Activated CD8-positive, alpha-beta T cell treated with anti-CD3 and anti-CD28 coated beads for 36 hours (primary cell): ENCODE measurements around the gene COG8. TPM values are rescaled to one million over a fixed set of nuclear protein-coding genes. Genes with fewer than 3 reads are reported as not detected.

ENCODE experiments used
- ATAC-seq: fragments of 200-7000 bp; cut with Tn5 transposase; one replicate; pipeline ENCODE4 v1.10.0; 2021; ENCODE audit warnings: mild to moderate bottlenecking, moderate library complexity
- CTCF ChIA-PET: fragments of 350-600 bp; sonication (Branson Sonifier 250); formaldehyde crosslinking; loops from one replicate; lab custom pipeline; 2021; ENCODE audit warnings: antibody characterized with exemption; lab: Charles Lee
- POLR2A ChIA-PET: fragments of 350-600 bp; sonication (Branson Sonifier 250); formaldehyde crosslinking; loops from one replicate; lab custom pipeline; 2021; ENCODE audit warnings: antibody characterized with exemption; lab: Charles Lee
- DNase-seq: peaks from one replicate; pipeline ENCODE4 v3.0.0-alpha.2; 2020
- H3K27ac Mint-ChIP-seq: one replicate; pipeline ENCODE4 v1.8.0; 2021; ENCODE audit warnings: mild to moderate bottlenecking, mixed read lengths
- H3K27me3 Mint-ChIP-seq: one replicate; pipeline ENCODE4 v1.8.0; 2021; ENCODE audit warnings: mixed read lengths
- H3K36me3 Mint-ChIP-seq: one replicate; pipeline ENCODE4 v1.8.0; 2021; ENCODE audit warnings: low read depth, mixed read lengths
- H3K4me1 Mint-ChIP-seq: one replicate; pipeline ENCODE4 v1.8.0; 2021; ENCODE audit warnings: low read depth, mixed read lengths
- H3K4me3 Mint-ChIP-seq: one replicate; pipeline ENCODE4 v1.8.0; 2021; ENCODE audit warnings: mild to moderate bottlenecking, moderate library complexity, mixed read lengths
- H3K9me3 Mint-ChIP-seq: one replicate; pipeline ENCODE4 v1.8.0; 2021; ENCODE audit warnings: mixed read lengths
- intact Hi-C: fragments of 100-400 bp; cut with micrococcal nuclease; formaldehyde crosslinking; loops from one replicate; pipeline ENCODE4 v1.10.0; 2022
- total RNA-seq, 2 experiments: library from RNA; stranded (reverse); gene quantifications; one replicate each; pipeline ENCODE4 v1.2.3, GENCODE V29; 2021
- TF ChIP-seq, protein P1 (sequence below): fragments of 200-600 bp; IDR thresholded peaks from one replicate; pipeline ENCODE4 v1.8.0; 2022; ENCODE audit warnings: antibody characterized with exemption, mild to moderate bottlenecking

Gene COG8
- total RNA-seq, 2 experiments from 2014 or later, result 26.0 to 27.4 TPM

DNA sequence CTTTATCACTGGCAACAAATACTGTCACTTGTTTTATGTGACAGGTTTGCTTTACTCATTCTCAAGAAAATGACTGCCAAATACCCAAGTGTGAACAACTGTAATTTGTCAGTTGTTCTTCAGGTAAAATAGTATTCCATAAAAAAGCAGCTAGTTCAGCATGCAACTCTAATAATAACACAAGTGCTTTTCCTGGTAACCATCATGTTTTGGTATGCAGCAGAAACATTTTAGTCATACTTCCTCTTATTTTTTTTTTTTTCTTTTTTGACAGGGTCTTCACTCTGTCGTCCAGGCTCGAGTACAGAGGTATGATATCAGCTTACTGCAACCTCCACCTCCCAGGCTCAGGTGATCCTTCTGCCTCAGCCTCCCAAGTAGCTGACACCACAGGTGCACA lies 41.9 kb upstream of the COG8 start:
- TF ChIP-seq, protein P1, sequence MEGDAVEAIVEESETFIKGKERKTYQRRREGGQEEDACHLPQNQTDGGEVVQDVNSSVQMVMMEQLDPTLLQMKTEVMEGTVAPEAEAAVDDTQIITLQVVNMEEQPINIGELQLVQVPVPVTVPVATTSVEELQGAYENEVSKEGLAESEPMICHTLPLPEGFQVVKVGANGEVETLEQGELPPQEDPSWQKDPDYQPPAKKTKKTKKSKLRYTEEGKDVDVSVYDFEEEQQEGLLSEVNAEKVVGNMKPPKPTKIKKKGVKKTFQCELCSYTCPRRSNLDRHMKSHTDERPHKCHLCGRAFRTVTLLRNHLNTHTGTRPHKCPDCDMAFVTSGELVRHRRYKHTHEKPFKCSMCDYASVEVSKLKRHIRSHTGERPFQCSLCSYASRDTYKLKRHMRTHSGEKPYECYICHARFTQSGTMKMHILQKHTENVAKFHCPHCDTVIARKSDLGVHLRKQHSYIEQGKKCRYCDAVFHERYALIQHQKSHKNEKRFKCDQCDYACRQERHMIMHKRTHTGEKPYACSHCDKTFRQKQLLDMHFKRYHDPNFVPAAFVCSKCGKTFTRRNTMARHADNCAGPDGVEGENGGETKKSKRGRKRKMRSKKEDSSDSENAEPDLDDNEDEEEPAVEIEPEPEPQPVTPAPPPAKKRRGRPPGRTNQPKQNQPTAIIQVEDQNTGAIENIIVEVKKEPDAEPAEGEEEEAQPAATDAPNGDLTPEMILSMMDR, result no peak
- ChIA-PET POLR2A (interaction anchor here (0.7 to 1.2 kb wide), 4 partner anchors 12 to 183 kb away, joined by 3 to 5 read pairs (median 3); partner anchors contain the start of gene PDF), CTCF (interaction anchor here (1.9 to 2.5 kb wide), 2 partner anchors 15 to 373 kb away, joined by 7 to 10 read pairs; partner anchors contain the start of gene NOB1)
- Mint-ChIP-seq H3K27me3 (no peaks in the 10 kb centered on the region), H3K36me3 (peaks cover 62% of the 10 kb centered on the region), H3K27ac (peak overlapping the region; percentile 55), H3K4me1 (peaks cover 45% of the 10 kb centered on the region), H3K4me3 (no peak overlapping the region), H3K9me3 (no peaks in the 10 kb centered on the region)
- DNase-seq, result no peak
- intact Hi-C loops, result no loop called here
- ATAC-seq, result no peak

DNA sequence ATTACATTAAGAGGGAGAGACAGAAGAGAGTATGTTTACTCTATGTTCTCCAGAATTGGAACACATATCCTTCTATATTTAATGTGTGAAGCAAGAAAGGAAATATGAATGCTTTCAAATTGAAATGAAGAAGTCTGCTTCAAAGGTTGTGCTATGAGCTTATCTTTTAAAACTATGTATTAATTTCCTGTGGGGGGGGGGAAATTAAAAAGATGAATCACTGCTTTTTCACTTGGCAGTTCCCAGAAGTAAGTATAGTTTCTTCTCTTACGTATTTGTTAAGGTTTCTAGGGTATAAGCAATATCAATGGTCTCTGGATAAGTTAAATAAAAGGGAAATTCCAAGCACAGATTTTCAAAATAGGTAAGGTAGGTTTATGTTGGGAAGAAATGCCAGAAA lies 39.4 kb upstream of the COG8 start:
- H3K4me3 Mint-ChIP-seq, result no peak overlapping the region
- no peaks in the 10 kb centered on the region for H3K9me3 Mint-ChIP-seq
- peaks cover 35% of the 10 kb centered on the region for H3K4me1 Mint-ChIP-seq
- no peak for DNase-seq
- ATAC-seq, result no peak
- H3K27me3 Mint-ChIP-seq, result no peaks in the 10 kb centered on the region
- peak overlapping the region; percentile 71 for H3K27ac Mint-ChIP-seq
- TF ChIP-seq, protein P1, result no peak
- ChIA-PET POLR2A (interaction anchor here (0.7 to 0.8 kb wide), 4 partner anchors 37 to 313 kb away, joined by 3 read pairs; no protein-coding TSS in a partner anchor), CTCF (interaction anchor here (0.9 to 2.6 kb wide), 3 partner anchors 9 to 77 kb away, joined by 3 to 13 read pairs (median 3); no protein-coding TSS in a partner anchor)
- peaks cover 58% of the 10 kb centered on the region for H3K36me3 Mint-ChIP-seq
- intact Hi-C loops, result no loop called here

DNA sequence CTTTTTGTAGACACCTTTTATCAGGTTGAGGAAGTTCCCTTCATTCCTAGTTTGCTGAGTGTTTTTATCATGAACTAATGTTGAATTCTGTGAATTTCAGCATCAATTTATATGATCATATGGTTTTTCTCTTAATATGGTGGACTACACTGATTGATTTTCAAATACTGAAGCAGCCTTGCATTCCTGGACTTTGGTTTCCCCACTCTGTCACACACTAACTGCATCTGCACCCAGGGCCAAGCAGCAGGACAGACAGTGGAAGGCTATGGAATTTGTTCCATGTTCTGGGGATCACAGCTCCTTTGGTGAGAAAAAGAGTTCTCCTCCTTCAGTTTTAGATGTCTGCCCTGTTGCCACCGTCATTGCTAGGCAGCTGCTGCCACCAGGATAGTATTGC lies 38.7 kb upstream of the COG8 start:
- CTCF ChIA-PET, result interaction anchor here (2.6 kb wide), 1 partner anchor 17 kb away, joined by 13 read pairs; no protein-coding TSS in a partner anchor
- no peaks in the 10 kb centered on the region for H3K27me3 Mint-ChIP-seq
- POLR2A ChIA-PET, result interaction anchor here (0.8 kb wide), 2 partner anchors 38 to 143 kb away, joined by 3 read pairs; no protein-coding TSS in a partner anchor
- H3K4me1 Mint-ChIP-seq, result peaks cover 31% of the 10 kb centered on the region
- intact Hi-C loops, result no loop called here
- no peak overlapping the region for H3K4me3 Mint-ChIP-seq
- H3K36me3 Mint-ChIP-seq, result peaks cover 55% of the 10 kb centered on the region
- ATAC-seq (no peak), DNase-seq (no peak)
- TF ChIP-seq, protein P1, result no peak
- H3K9me3 Mint-ChIP-seq, result no peaks in the 10 kb centered on the region
- peak overlapping the region; percentile 57 for H3K27ac Mint-ChIP-seq

DNA sequence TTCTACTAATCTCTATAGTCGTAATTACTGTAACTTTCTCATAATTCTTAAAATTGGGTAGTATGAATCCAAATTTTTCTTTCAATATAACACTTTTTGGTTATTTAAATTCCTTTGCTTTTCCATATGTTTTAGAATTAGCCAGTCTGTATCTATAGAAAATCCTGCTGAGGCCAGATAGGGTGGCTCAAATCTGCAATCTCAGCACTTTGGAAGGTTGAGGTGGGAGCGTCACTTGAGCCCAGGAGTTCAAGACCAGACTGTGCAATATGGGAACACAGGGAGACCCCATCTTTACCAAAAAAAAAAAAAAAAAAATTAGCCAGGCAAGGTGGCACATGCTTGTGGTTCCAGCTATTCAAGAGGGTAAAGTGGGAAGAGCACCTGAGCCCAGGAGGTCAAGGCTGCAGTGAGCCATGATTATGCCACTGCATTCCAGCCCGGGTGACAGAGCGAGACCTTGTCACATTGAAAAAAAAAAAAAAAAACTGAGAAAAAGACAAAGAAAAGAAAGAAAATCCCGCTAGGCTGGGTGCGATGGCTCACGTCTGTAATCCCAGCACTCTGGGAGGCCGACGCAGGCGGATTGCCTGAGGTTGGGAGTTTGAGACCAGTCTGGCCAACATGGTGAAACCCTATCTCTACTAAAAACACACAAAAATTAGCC lies 37.2 kb upstream of the COG8 start:
- H3K27me3 Mint-ChIP-seq, result no peaks in the 10 kb centered on the region
- ChIA-PET CTCF (interaction anchor here (1.4 kb wide), 1 partner anchor 19 kb away, joined by 4 read pairs; no protein-coding TSS in a partner anchor), POLR2A (interaction anchor here (0.6 kb wide), 1 partner anchor 1130 kb away, joined by 3 read pairs; no protein-coding TSS in a partner anchor)
- no peak overlapping the region for H3K4me3 Mint-ChIP-seq
- peaks cover 53% of the 10 kb centered on the region for H3K36me3 Mint-ChIP-seq
- H3K27ac Mint-ChIP-seq, result no peak overlapping the region
- DNase-seq, result no peak
- peaks cover 24% of the 10 kb centered on the region for H3K4me1 Mint-ChIP-seq
- TF ChIP-seq, protein P1, result no peak
- ATAC-seq, result no peak
- no peaks in the 10 kb centered on the region for H3K9me3 Mint-ChIP-seq
- intact Hi-C loops, result no loop called here

DNA sequence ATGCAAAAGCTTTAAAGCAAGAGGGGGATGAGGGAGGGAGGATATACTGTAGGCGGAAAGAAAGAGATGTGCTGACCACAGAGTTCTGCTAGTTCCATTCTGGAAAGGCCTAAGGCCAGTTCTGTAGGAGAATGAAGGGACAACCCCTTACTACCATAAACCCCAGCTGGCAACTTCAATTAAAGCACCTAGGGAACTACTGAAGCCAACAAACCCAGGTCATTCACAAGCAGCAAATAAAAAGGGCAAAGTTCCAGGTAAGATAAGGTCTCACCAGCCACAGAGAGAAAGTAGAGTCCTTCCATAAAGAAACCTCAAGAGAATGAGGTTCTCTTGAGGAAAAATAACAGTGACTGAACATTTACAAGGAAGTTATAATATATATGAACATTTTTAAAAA lies 33.7 kb upstream of the COG8 start:
- Mint-ChIP-seq H3K27ac (peak overlapping the region; percentile 14), H3K4me1 (peaks cover 8% of the 10 kb centered on the region), H3K9me3 (no peaks in the 10 kb centered on the region), H3K36me3 (peaks cover 51% of the 10 kb centered on the region), H3K27me3 (no peaks in the 10 kb centered on the region), H3K4me3 (no peak overlapping the region)
- intact Hi-C loops, result no loop called here
- ChIA-PET POLR2A (interaction anchor here (0.8 to 1.8 kb wide), 3 partner anchors 16 to 63 kb away, joined by 3 to 6 read pairs (median 3); partner anchors contain the start of gene TMED6), CTCF (no interaction called here)
- TF ChIP-seq, protein P1, result no peak
- ATAC-seq, result no peak
- no peak for DNase-seq
